Endothelial cell of umbilical vein (primary cell): Measurements from ENCODE around the gene TLR8. TPM values are rescaled to one million over a fixed set of nuclear protein-coding genes. Genes with fewer than 3 reads are reported as not detected.

ENCODE experiments used
- Bru-seq: library from RNA; stranded (reverse); fragments of 400-500 nt; gene quantifications from one replicate; lab custom pipeline; 2021; lab: Mats Ljungman, UMichigan
- BruChase-seq, 2 experiments: library from RNA; stranded (reverse); fragments of 400-500 nt; gene quantifications; one replicate each; lab custom pipeline; 2021; lab: Mats Ljungman, UMichigan
- BruUV-seq: library from RNA; stranded (reverse); fragments of 400-500 nt; replicated peaks from 2 replicates; lab custom pipeline; 2021; lab: Mats Ljungman, UMichigan
- CTCF ChIA-PET: fragments of 300-600, 350-600 bp; sonication (Branson Sonifier 250); formaldehyde crosslinking; loops from one replicate; lab custom pipeline; 2021; ENCODE audit warnings: antibody characterized with exemption, inconsistent platforms; lab: Charles Lee
- POLR2A ChIA-PET: fragments of 300-600, 350-600 bp; sonication (Branson Sonifier 250); formaldehyde crosslinking; loops from one replicate; lab custom pipeline; 2021; ENCODE audit warnings: antibody characterized with exemption, inconsistent platforms; lab: Charles Lee
- DNase-seq: peaks from one replicate; pipeline ENCODE4 v3.0.0-alpha.2; 2011; ENCODE audit warnings: low read depth, low spot score
- FAIRE-seq: peaks from 2 replicates; lab custom pipeline; 2011; peaks lifted over from hg19 to GRCh38; lab: Jason Lieb, UNC
- H2AFZ ChIP-seq: 2 replicates; pipeline ENCODE4 v1.6.0; 2012; ENCODE audit warnings: low read depth, low read length, control low read depth, inconsistent platforms
- H3K27ac ChIP-seq: 2 replicates; pipeline ENCODE4 v1.5.1; 2011; ENCODE audit warnings: low read depth, mild to moderate bottlenecking, control low read depth, low read length, moderate library complexity; ENCODE audit not compliant: insufficient read depth
- H3K27me3 ChIP-seq, 2 experiments: 2 replicates each; pipeline versions ENCODE4 v1.6.0 to v1.6.1; 2011; ENCODE audit warnings: low read length in 2 of 2, mixed read lengths in 1 of 2; ENCODE audit not compliant: control insufficient read depth in 2 of 2, insufficient read depth in 2 of 2
- H3K36me3 ChIP-seq, 2 experiments: 2 replicates in 1 of 2; 3 replicates in 1 of 2; pipeline ENCODE4 v1.5.1; 2011; ENCODE audit warnings: low read length in 2 of 2, mild to moderate bottlenecking in 1 of 2, moderate library complexity in 1 of 2; ENCODE audit not compliant: control insufficient read depth in 2 of 2, insufficient read depth in 2 of 2; ENCODE audit errors: extremely low read depth in 1 of 2
- H3K4me1 ChIP-seq: 3 replicates; pipeline ENCODE4 v1.5.1; 2011; ENCODE audit warnings: mild to moderate bottlenecking, low read length; ENCODE audit not compliant: control insufficient read depth, insufficient read depth; ENCODE audit errors: extremely low read depth
- H3K4me2 ChIP-seq: 2 replicates; pipeline ENCODE4 v1.6.1; 2011; ENCODE audit warnings: low read length, control low read depth, mixed read lengths; ENCODE audit not compliant: insufficient read depth
- H3K4me3 ChIP-seq, 3 experiments: fragments of 200-600 bp in 1 of 3; sonication (generic), shearing (Covaris generic) in 1 of 3; replicated peaks in 1 of 3; 2 replicates each; pipeline ENCODE4 v1.5.1; 2011 to 2016; ENCODE audit warnings: control low read depth in 3 of 3, low read length in 3 of 3, mild to moderate bottlenecking in 2 of 3, inconsistent platforms in 1 of 3, low read depth in 1 of 3, moderate library complexity in 1 of 3; ENCODE audit not compliant: insufficient read depth in 1 of 3
- H3K79me2 ChIP-seq: 2 replicates; pipeline ENCODE4 v1.6.0; 2012; ENCODE audit warnings: low read length, inconsistent platforms; ENCODE audit not compliant: control insufficient read depth, insufficient read depth
- H3K9ac ChIP-seq: replicated peaks from 2 replicates; pipeline ENCODE3; 2011; ENCODE audit warnings: low read length, control low read depth; ENCODE audit not compliant: insufficient read depth; ENCODE audit errors: extremely low read depth
- H3K9me1 ChIP-seq: replicated peaks from 3 replicates; pipeline ENCODE4 v1.6.0; 2011; ENCODE audit warnings: mild to moderate bottlenecking, low read length; ENCODE audit not compliant: control insufficient read depth, insufficient read depth; ENCODE audit errors: extremely low read depth
- H3K9me3 ChIP-seq: replicated peaks from 2 replicates; pipeline ENCODE4 v1.5.1; 2012; ENCODE audit warnings: low read length, inconsistent platforms; ENCODE audit not compliant: control insufficient read depth, insufficient read depth
- H4K20me1 ChIP-seq: replicated peaks from 2 replicates; pipeline ENCODE3; 2011; ENCODE audit warnings: mild to moderate bottlenecking, low read length; ENCODE audit not compliant: control insufficient read depth, insufficient read depth; ENCODE audit errors: extremely low read depth
- CTCF ChIP-seq, 2 donors: IDR thresholded peaks; 1 replicate in 1 of 2; 2 replicates in 1 of 2; pipeline ENCODE4 v1.5.1; 2011; ENCODE audit warnings: low read length in 2 of 2, mild to moderate bottlenecking in 2 of 2, moderate library complexity in 2 of 2, control low read depth in 1 of 2, inconsistent platforms in 1 of 2, low read depth in 1 of 2; ENCODE audit not compliant: insufficient read depth in 1 of 2; ENCODE audit errors: extremely low read depth in 1 of 2
- EZH2 ChIP-seq: IDR thresholded peaks from 2 replicates; pipeline ENCODE4 v1.6.1; 2012; ENCODE audit warnings: borderline replicate concordance, low read depth, mild to moderate bottlenecking, moderate library complexity, low read length, inconsistent platforms; ENCODE audit not compliant: severe bottlenecking
- FOS ChIP-seq: IDR thresholded peaks from 2 replicates; pipeline ENCODE4 v1.6.1; 2011; ENCODE audit warnings: mild to moderate bottlenecking, low read length, moderate library complexity, borderline replicate concordance; ENCODE audit not compliant: insufficient read depth
- GATA2 ChIP-seq: IDR thresholded peaks from 2 replicates; pipeline ENCODE4 v1.7.0; 2011; ENCODE audit warnings: low read depth, mild to moderate bottlenecking, moderate library complexity, mixed read lengths, low read length; ENCODE audit not compliant: insufficient read length, insufficient read depth
- JUN ChIP-seq: IDR thresholded peaks from 2 replicates; pipeline ENCODE4 v1.6.1; 2011; ENCODE audit warnings: borderline replicate concordance, low read depth; ENCODE audit not compliant: insufficient read length, insufficient read depth
- MAX ChIP-seq: IDR thresholded peaks from 2 replicates; pipeline ENCODE4 v1.6.1; 2011; ENCODE audit not compliant: insufficient read depth, insufficient read length
- MYC ChIP-seq: IDR thresholded peaks from one replicate; pipeline ENCODE4 v1.6.1; 2011; ENCODE audit warnings: mild to moderate bottlenecking, low read depth, low read length
- POLR2A ChIP-seq: IDR thresholded peaks from 2 replicates; pipeline ENCODE4 v1.6.1; 2012; ENCODE audit warnings: low read depth, mild to moderate bottlenecking, control low read depth, low read length
- POLR2AphosphoS5 ChIP-seq: IDR thresholded peaks from 2 replicates; pipeline ENCODE4 v1.6.1; 2012; ENCODE audit warnings: low read depth, mild to moderate bottlenecking, control low read depth, low read length, moderate library complexity; ENCODE audit not compliant: insufficient read depth
- dilution Hi-C: fragments of 300-500 bp; cut with MboI; formaldehyde crosslinking; loops from one replicate; pipeline ENCODE4 v1.15.0; 2019; ENCODE audit warnings: low sequenced_read_pairs; ENCODE audit not compliant: extremely low pct_ligation_motif_present
- intact Hi-C: fragments of 100-400 bp; cut with micrococcal nuclease; formaldehyde crosslinking; loops from one replicate; pipeline ENCODE4 v1.10.0; 2022
- long read RNA-seq: library from polyadenylated mRNA; stranded (forward); transcript quantifications from one replicate; pipeline ENCODE4 v2.0.0, GENCODE V29; 2021
- polyA minus RNA-seq, 3 experiments: library from RNA; depleted of rRNA, polyadenylated mRNA; stranded (reverse); fragments of >200 nt; gene quantifications; 1 replicate in 1 of 3; 2 replicates in 2 of 3; pipeline ENCODE4 v1.2.3, GENCODE V29; 2011
- polyA plus RNA-seq, 4 experiments: library from polyadenylated mRNA; depleted of rRNA in 3 of 4; stranded (reverse) in 3 of 4; unstranded in 1 of 4; fragments of >200 nt; gene quantifications; 2 replicates each; pipeline versions ENCODE4 v1.2.1 to v1.2.3, GENCODE V29; 2011 to 2012; ENCODE audit warnings: missing spikeins in 1 of 4
- total RNA-seq: library from RNA; stranded (reverse); gene quantifications from 2 replicates; pipeline ENCODE4 v1.2.3, GENCODE V29; 2021

Gene TLR8
- total RNA-seq (not detected in 2 replicates), polyA plus RNA-seq (not detected in 2 replicates), polyA minus RNA-seq (not detected in 2 replicates), Bru-seq, nascent RNA (not detected), BruChase-seq, experiment 1, labeled RNA remaining after a 6-hour chase (not detected), BruChase-seq, experiment 2, labeled RNA remaining after a 2-hour chase (not detected)
- not detected in 2 replicates for polyA plus RNA-seq (2011; cell fraction: cytosol; rRNA removed)
- not detected in 2 replicates for polyA plus RNA-seq (2011; cell fraction: nucleus; rRNA removed)
- polyA plus RNA-seq (2012) = not detected in 2 replicates
- polyA minus RNA-seq (2011; cell fraction: cytosol; rRNA and poly(A)+ RNA removed) = not detected
- polyA minus RNA-seq (2011; cell fraction: nucleus; rRNA and poly(A)+ RNA removed) = not detected in 2 replicates
- long read RNA-seq = 0 reads

- Histone ChIP-seq H4K20me1 (no peaks in the 10 kb centered on the region), H3K9ac (no peak within 1 kb of the TSS), H3K4me2 (no peak within 1 kb of the TSS), H2AFZ (no peak within 1 kb of the TSS), H3K27me3 (no peaks in the 10 kb centered on the region), H3K36me3 (no peaks in the 10 kb centered on the region), H3K9me3 (no peaks in the 10 kb centered on the region), H3K4me3 (no peak within 1 kb of the TSS), H3K4me1 (no peaks in the 10 kb centered on the region), H3K79me2 (no peaks in the 10 kb centered on the region), H3K9me1 (no peaks in the 10 kb centered on the region), H3K27ac (no peak within 1 kb of the TSS)
- intact Hi-C loops = no loop called here
- dilution Hi-C loops = no loop called here
- no TSS peak for BruUV-seq
- FAIRE-seq (no peak), DNase-seq (no peak)
- POLR2A ChIA-PET = no interaction called here
- CTCF ChIA-PET = interaction anchor here (1.1 kb wide), 1 partner anchor 92 kb away, joined by 3 read pairs; no protein-coding TSS in a partner anchor
- TF ChIP-seq POLR2A (no peak), GATA2 (no peak), POLR2AphosphoS5 (no peak), FOS (no peak), JUN (no peak), MYC (no peak), EZH2 (no peak), CTCF (IDR thresholded peaks at IDR 0.05; ENCODE audit: extremely low read depth in 1 of 2, insufficient read depth in 1 of 2, low read depth in 1 of 2, low read length in 2 of 2) (no peak), MAX (no peak)
These were observed at the start of gene TLR8 for GRCh38 chrX:12906046-12906761. TLR8 (plus strand) TSS chrX:12906620; CDS start chrX:12906707, 87 bp downstream.
